K562 (cell line): ENCODE results near the gene DZIP3. TPM values are rescaled to one million over a fixed set of nuclear protein-coding genes. Genes with fewer than 3 reads are reported as not detected.

ENCODE experiments used
- ATAC-seq: fragments of 200-7000 bp; cut with Tn5 transposase; 3 replicates; pipeline ENCODE4 v1.9.1; 2020; ENCODE audit warnings: moderate library complexity
- BruUV-seq: library from RNA; stranded (reverse); fragments of 400-500 nt; replicated peaks from 2 replicates; lab custom pipeline; 2021; lab: Mats Ljungman, UMichigan
- CTCF ChIA-PET: fragments of 300-600 bp; formaldehyde crosslinking; extraction: SDS; loops from one replicate; lab custom pipeline; 2021; ENCODE audit warnings: low intra/inter-chr PET ratio; lab: Yijun Ruan, JAX
- POLR2A ChIA-PET: fragments of 300-600, 350-650 bp; sonication (Branson Sonifier 250); formaldehyde crosslinking; extraction: SDS; loops from one replicate; lab custom pipeline; 2021; ENCODE audit warnings: antibody characterized with exemption, inconsistent platforms; lab: Yijun Ruan, JAX
- DNase-seq, 4 experiments: peaks; one replicate each; pipeline versions ENCODE4 v3.0.0 to v3.0.0-alpha.2; 2011 to 2018; ENCODE audit warnings: low spot score in 3 of 4, mixed read lengths in 3 of 4; ENCODE audit errors: extremely low read depth in 1 of 4
- FAIRE-seq: peaks from 2 replicates; lab custom pipeline; 2011; peaks lifted over from hg19 to GRCh38; lab: Jason Lieb, UNC
- H2AFZ ChIP-seq: 2 replicates; pipeline ENCODE4 v1.6.0; 2011; ENCODE audit warnings: low read depth, low read length, control low read depth, inconsistent platforms
- H3K27ac ChIP-seq: fragments of 200-600 bp; 3 replicates; pipeline ENCODE4 v1.8.0; 2011; ENCODE audit warnings: low read depth, mild to moderate bottlenecking, control low read depth, inconsistent platforms, low read length, moderate library complexity, mixed read lengths; ENCODE audit errors: extremely low read depth
- H3K27me3 ChIP-seq, 2 experiments: fragments of 300-600 bp in 1 of 2; 2 replicates in 1 of 2; 3 replicates in 1 of 2; pipeline versions ENCODE4 v1.6.0 to v1.8.0; 2011; ENCODE audit warnings: inconsistent platforms in 2 of 2, low read length in 2 of 2, mild to moderate bottlenecking in 1 of 2, mixed read lengths in 1 of 2, moderate library complexity in 1 of 2; ENCODE audit not compliant: control insufficient read depth in 2 of 2, insufficient read depth in 2 of 2
- H3K36me3 ChIP-seq: fragments of 300-600 bp; 3 replicates; pipeline ENCODE4 v1.8.0; 2011; ENCODE audit warnings: mild to moderate bottlenecking, low read length, inconsistent platforms; ENCODE audit not compliant: control insufficient read depth, insufficient read depth
- H3K4me1 ChIP-seq, 2 experiments: fragments of 200-600 bp in 1 of 2; replicated peaks in 1 of 2; 2 replicates in 1 of 2; 3 replicates in 1 of 2; pipeline versions ENCODE4 v1.5.1 to v1.8.0; 2011; ENCODE audit warnings: inconsistent platforms in 2 of 2, low read length in 2 of 2, mild to moderate bottlenecking in 1 of 2, mixed read lengths in 1 of 2, moderate library complexity in 1 of 2; ENCODE audit not compliant: control insufficient read depth in 2 of 2, insufficient read depth in 2 of 2
- H3K4me2 ChIP-seq: 2 replicates; pipeline ENCODE4 v1.6.1; 2011; ENCODE audit warnings: low read length, control low read depth, inconsistent platforms, mixed read lengths; ENCODE audit not compliant: insufficient read depth
- H3K4me3 ChIP-seq: fragments of 200-600 bp; sonication (generic), shearing (Covaris generic); 2 replicates; pipeline ENCODE4 v1.5.1; 2016; ENCODE audit warnings: control low read depth, inconsistent platforms
- H3K79me2 ChIP-seq: fragments of 200-600 bp; 3 replicates; pipeline ENCODE4 v1.8.0; 2011; ENCODE audit warnings: low read length, inconsistent platforms; ENCODE audit not compliant: control insufficient read depth, insufficient read depth
- H3K9ac ChIP-seq, 2 experiments: 2 replicates each; pipeline versions ENCODE4 v1.6.0 to v1.6.1; 2011; ENCODE audit warnings: low read depth in 2 of 2, low read length in 2 of 2, control low read depth in 1 of 2, inconsistent platforms in 1 of 2, mild to moderate bottlenecking in 1 of 2, mixed read lengths in 1 of 2; ENCODE audit not compliant: insufficient read depth in 1 of 2
- H3K9me1 ChIP-seq: one replicate; pipeline ENCODE4 v1.6.0; 2011; ENCODE audit warnings: inconsistent platforms, mild to moderate bottlenecking, low read length, moderate library complexity; ENCODE audit not compliant: control insufficient read depth, insufficient read depth
- H3K9me3 ChIP-seq: replicated peaks from 2 replicates; pipeline ENCODE4 v1.5.1; 2011; ENCODE audit warnings: low read depth, low read length, inconsistent platforms; ENCODE audit not compliant: control insufficient read depth, insufficient read depth
- H4K20me1 ChIP-seq: replicated peaks from 2 replicates; pipeline ENCODE4 v1.6.1; 2011; ENCODE audit warnings: low read length, inconsistent platforms, mixed read lengths; ENCODE audit not compliant: control insufficient read depth, insufficient read depth
- CLOCK ChIP-seq: fragments of 250-450 bp; sonication (Bioruptor Pico); IDR thresholded peaks from 2 replicates; pipeline ENCODE4 v1.4.0; 2020; ENCODE audit warnings: mild to moderate bottlenecking, moderate library complexity, borderline replicate concordance
- DNMT1 ChIP-seq: fragments of 450-650 bp; IDR thresholded peaks from 2 replicates; pipeline ENCODE4 v1.6.1; 2016; ENCODE audit warnings: antibody characterized with exemption, mild to moderate bottlenecking
- E2F5 ChIP-seq: sonication (generic); formaldehyde crosslinking; IDR thresholded peaks from 2 replicates; pipeline ENCODE4 v1.8.0; 2022; ENCODE audit warnings: mild to moderate bottlenecking, missing genetic modification reagents
- HDAC8 ChIP-seq: fragments of 450-650 bp; IDR thresholded peaks from 2 replicates; pipeline ENCODE4 v1.6.1; 2016; ENCODE audit warnings: mild to moderate bottlenecking, missing genetic modification characterization, moderate library complexity, missing compliant biosample characterization
- LCOR ChIP-seq: sonication (generic); formaldehyde crosslinking; IDR thresholded peaks from 2 replicates; pipeline ENCODE4 v1.8.0; 2022; ENCODE audit warnings: mild to moderate bottlenecking, missing genetic modification reagents
- MAZ ChIP-seq, 2 experiments: fragments of 450-650 bp in 1 of 2; sonication (generic) in 1 of 2; formaldehyde crosslinking; IDR thresholded peaks in 1 of 2; conservative IDR thresholded peaks in 1 of 2; 2 replicates each; pipeline versions ENCODE4 v1.4.0 to v1.5.0; 2020; ENCODE audit warnings: mild to moderate bottlenecking in 1 of 2, missing genetic modification reagents in 1 of 2
- NFXL1 ChIP-seq: fragments of 450-650 bp; formaldehyde crosslinking; IDR thresholded peaks from 2 replicates; pipeline ENCODE4 v1.4.0; 2021; ENCODE audit warnings: mild to moderate bottlenecking
- NFYB ChIP-seq: IDR thresholded peaks from 2 replicates; pipeline ENCODE4 v1.6.1; 2011; ENCODE audit warnings: mild to moderate bottlenecking, moderate library complexity; ENCODE audit not compliant: insufficient read length; ENCODE audit errors: extremely low read depth
- POLR2A ChIP-seq: fragments of 450-650 bp; conservative IDR thresholded peaks from 2 replicates; pipeline ENCODE4 v1.6.1; 2016
- SMARCA4 ChIP-seq: fragments of 450-650 bp; IDR thresholded peaks from 2 replicates; pipeline ENCODE4 v1.6.1; 2016
- ZNF316 ChIP-seq: fragments of 450-650 bp; IDR thresholded peaks from 2 replicates; pipeline ENCODE4 v1.6.1; 2016
- ZNF354B ChIP-seq: fragments of 250-450 bp; sonication (Bioruptor Pico); IDR thresholded peaks from 2 replicates; pipeline ENCODE4 v1.4.0; 2020
- ZNF707 ChIP-seq: fragments of 250-450 bp; sonication (Bioruptor Pico); conservative IDR thresholded peaks from 2 replicates; pipeline ENCODE4 v1.8.0; 2022; ENCODE audit warnings: inconsistent platforms, mild to moderate bottlenecking, moderate library complexity
- ZNF76 ChIP-seq: fragments of 250-450 bp; sonication (Bioruptor Pico); IDR thresholded peaks from 2 replicates; pipeline ENCODE4 v1.4.0; 2020; ENCODE audit warnings: mild to moderate bottlenecking, moderate library complexity, borderline replicate concordance
- ZNF764 ChIP-seq: fragments of 250-450 bp; sonication (Bioruptor Pico); IDR thresholded peaks from 2 replicates; pipeline ENCODE4 v1.4.0; 2020; ENCODE audit warnings: low read depth, mild to moderate bottlenecking, moderate library complexity
- ZNF766 ChIP-seq: fragments of 200-800 bp; sonication (Bioruptor generic); conservative IDR thresholded peaks from 2 replicates; pipeline ENCODE4 v1.6.1; 2016; ENCODE audit warnings: missing genetic modification characterization, missing compliant biosample characterization
- WGBS: fragments of 100-300 bp; shearing (Covaris generic); methylation state at CpG from one replicate; pipeline ENCODE4 v1.1.6; 2016; ENCODE audit warnings: low coverage, mixed read lengths; ENCODE audit not compliant: insufficient coverage; ENCODE audit errors: missing lambda C conversion rate; 5-methylcytosine and 5-hydroxymethylcytosine counted together
- in situ Hi-C: fragments of 300-500 bp; cut with MboI; formaldehyde crosslinking; loops from 4 replicates; pipeline ENCODE4 v1.15.0; 2018; ENCODE audit warnings: inconsistent platforms, mixed read lengths
- intact Hi-C: fragments of 100-400 bp; cut with micrococcal nuclease; formaldehyde crosslinking; loops from 2 replicates; pipeline ENCODE4 v1.14.2; 2022
- polyA plus RNA-seq, 8 experiments: library from polyadenylated mRNA; depleted of rRNA in 4 of 8; stranded (reverse) in 5 of 8; unstranded in 3 of 8; fragments of >200 nt; fragmentation: Nextera tagmentation in 2 of 8; fragmentation: Illumina TruSeq in 1 of 8; extraction: Ambion mirVana in 2 of 8; extraction: Trizol in 1 of 8; gene quantifications; 2 replicates each; pipeline versions ENCODE4 v1.2.1 to v1.2.3, GENCODE V29; 2011 to 2014; ENCODE audit warnings: inconsistent platforms in 1 of 8, missing spikeins in 1 of 8
- total RNA-seq, 7 experiments: library from RNA; depleted of rRNA in 6 of 7; stranded (reverse); fragments of >200 nt in 6 of 7; fragmentation: Illumina TruSeq in 2 of 7; extraction: Trizol in 2 of 7; gene quantifications; 2 replicates each; pipeline versions ENCODE4 v1.2.1 to v1.2.3, GENCODE V29; 2011 to 2021; ENCODE audit warnings: low replicate concordance in 1 of 7
- TF ChIP-seq, protein P1 (sequence below), 2 experiments: IDR thresholded peaks; 2 replicates each; pipeline ENCODE4 v1.6.1; 2012; ENCODE audit warnings: improper control_type of control experiment in 2 of 2, low read depth in 2 of 2, low read length in 2 of 2, borderline replicate concordance in 1 of 2
- TF ChIP-seq, protein P2 (sequence below): sonication (generic); IDR thresholded peaks from 2 replicates; pipeline ENCODE4 v1.6.1; 2016

The DZIP3 gene
- total and polyA plus RNA-seq, 9 of the 15 experiments (the other 6 are each of a cell fraction or from before 2014, with no cell fraction given) = 3.5 to 9.7 (median 5.7) TPM

GRCh38 chr3:108608750-108609149, 19.2 kb downstream of the DZIP3 start (continued):
- TF ChIP-seq NFXL1 (CRISPR knock-in tag) (no peak), SMARCA4 (no peak), DNMT1 (no peak), ZNF764 (CRISPR knock-in tag) (no peak), ZNF766 (CRISPR knock-in tag) (peak; percentile 94), POLR2A (no peak), MAZ (CRISPR knock-in tag; conservative IDR thresholded peaks at IDR 0.05 in 1 of 2, IDR thresholded peaks at IDR 0.05 in 1 of 2) (no peak), LCOR (CRISPR knock-in tag) (no peak), NFYB (no peak)

- ATAC-seq = no peak
- in situ Hi-C loops = no loop called here
- ChIA-PET POLR2A (no interaction called here), CTCF (no interaction called here)
- no peaks in the 10 kb centered on the region for H3K9me3 ChIP-seq
- BruUV-seq = no TSS peak
- 100% methylated on average over 1 of the region's 1 CpG for WGBS
- no peak overlapping the region for H3K4me3 ChIP-seq
- no peak for FAIRE-seq
- intact Hi-C loops = no loop called here
- H3K27ac ChIP-seq = no peak overlapping the region
- H3K36me3 ChIP-seq = no peaks in the 10 kb centered on the region
- no peak overlapping the region for H3K9ac ChIP-seq
- H2AFZ ChIP-seq = no peak overlapping the region
- no peaks in the 10 kb centered on the region for H4K20me1 ChIP-seq
- H3K4me1 ChIP-seq = no peaks in the 10 kb centered on the region
- H3K79me2 ChIP-seq = no peaks in the 10 kb centered on the region
- no peaks in the 10 kb centered on the region for H3K9me1 ChIP-seq
- H3K27me3 ChIP-seq = no peaks in the 10 kb centered on the region
- H3K4me2 ChIP-seq = no peak overlapping the region
- DNase-seq = no peak
- TF ChIP-seq ZNF76 (CRISPR knock-in tag) (no peak), ZNF354B (no peak), CLOCK (CRISPR knock-in tag) (no peak), E2F5 (CRISPR knock-in tag) (no peak), HDAC8 (tag) (no peak), ZNF707 (no peak), ZNF316 (no peak)
- TF ChIP-seq, protein P1, sequence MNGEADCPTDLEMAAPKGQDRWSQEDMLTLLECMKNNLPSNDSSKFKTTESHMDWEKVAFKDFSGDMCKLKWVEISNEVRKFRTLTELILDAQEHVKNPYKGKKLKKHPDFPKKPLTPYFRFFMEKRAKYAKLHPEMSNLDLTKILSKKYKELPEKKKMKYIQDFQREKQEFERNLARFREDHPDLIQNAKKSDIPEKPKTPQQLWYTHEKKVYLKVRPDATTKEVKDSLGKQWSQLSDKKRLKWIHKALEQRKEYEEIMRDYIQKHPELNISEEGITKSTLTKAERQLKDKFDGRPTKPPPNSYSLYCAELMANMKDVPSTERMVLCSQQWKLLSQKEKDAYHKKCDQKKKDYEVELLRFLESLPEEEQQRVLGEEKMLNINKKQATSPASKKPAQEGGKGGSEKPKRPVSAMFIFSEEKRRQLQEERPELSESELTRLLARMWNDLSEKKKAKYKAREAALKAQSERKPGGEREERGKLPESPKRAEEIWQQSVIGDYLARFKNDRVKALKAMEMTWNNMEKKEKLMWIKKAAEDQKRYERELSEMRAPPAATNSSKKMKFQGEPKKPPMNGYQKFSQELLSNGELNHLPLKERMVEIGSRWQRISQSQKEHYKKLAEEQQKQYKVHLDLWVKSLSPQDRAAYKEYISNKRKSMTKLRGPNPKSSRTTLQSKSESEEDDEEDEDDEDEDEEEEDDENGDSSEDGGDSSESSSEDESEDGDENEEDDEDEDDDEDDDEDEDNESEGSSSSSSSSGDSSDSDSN (IDR thresholded peaks at IDR 0.05; ENCODE audit: borderline replicate concordance in 1 of 2, low read depth in 2 of 2, low read length in 2 of 2) = no peak
- TF ChIP-seq, protein P2, sequence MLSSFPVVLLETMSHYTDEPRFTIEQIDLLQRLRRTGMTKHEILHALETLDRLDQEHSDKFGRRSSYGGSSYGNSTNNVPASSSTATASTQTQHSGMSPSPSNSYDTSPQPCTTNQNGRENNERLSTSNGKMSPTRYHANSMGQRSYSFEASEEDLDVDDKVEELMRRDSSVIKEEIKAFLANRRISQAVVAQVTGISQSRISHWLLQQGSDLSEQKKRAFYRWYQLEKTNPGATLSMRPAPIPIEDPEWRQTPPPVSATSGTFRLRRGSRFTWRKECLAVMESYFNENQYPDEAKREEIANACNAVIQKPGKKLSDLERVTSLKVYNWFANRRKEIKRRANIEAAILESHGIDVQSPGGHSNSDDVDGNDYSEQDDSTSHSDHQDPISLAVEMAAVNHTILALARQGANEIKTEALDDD = no peak
These were observed 21.1 kb downstream of the DZIP3 start for GRCh38 chr3:108610651-108611050.
